ENCODE measurements around the gene NT5DC3. TPM values are rescaled to one million over a fixed set of nuclear protein-coding genes. Genes with fewer than 3 reads are reported as not detected.
"Not testable (repeated sequence)": the region's sequence is repeated elsewhere in the genome, so short reads cannot be mapped to it uniquely, and the experiment has no call there.

Gene NT5DC3
- total RNA-seq, 3 donors from 2014 or later (not counting 1 experiment from before 2014, with no cell fraction given), result 1.1 to 2.1 (median 1.4) TPM

GRCh38 chr12:103811791-103812190 is 29.2 kb downstream of the NT5DC3 start:
- H3K4me3 ChIP-seq (ENCODE audit: low read length), result no peak overlapping the region
- no peaks in the 10 kb centered on the region for H3K27me3 ChIP-seq (ENCODE audit: control insufficient read depth, insufficient read depth, low read length)
- no peak for TF ChIP-seq CTCF (IDR thresholded peaks at IDR 0.05)
- no peaks in the 10 kb centered on the region for H3K4me1 Mint-ChIP-seq
- intact Hi-C loops (cut with micrococcal nuclease), result no loop called here
- H3K27ac ChIP-seq (ENCODE audit: low read length), result no peak overlapping the region
- H3K27me3 Mint-ChIP-seq (ENCODE audit: low read depth in 2 of 2), result no peaks in the 10 kb centered on the region
- 89% methylated on average over 3 of the region's 6 CpGs for WGBS (ENCODE audit: insufficient coverage)
- no peaks in the 10 kb centered on the region for H3K36me3 Mint-ChIP-seq
- no peaks in the 10 kb centered on the region for H3K9me3 ChIP-seq (ENCODE audit: control insufficient read depth, insufficient read depth, low read length)
- ATAC-seq (no peak), DNase-seq (no peak)
- no peak overlapping the region for H3K4me3 Mint-ChIP-seq
- H3K9me3 Mint-ChIP-seq, result no peaks in the 10 kb centered on the region
- H3K36me3 ChIP-seq (ENCODE audit: control insufficient read depth, insufficient read depth, low read length), result no peaks in the 10 kb centered on the region
- no peak overlapping the region for H3K27ac Mint-ChIP-seq
- H3K4me1 ChIP-seq (ENCODE audit: control insufficient read depth, insufficient read depth, low read length), result peaks cover 4% of the 10 kb centered on the region

- no peaks in the 10 kb centered on the region for H3K27me3 ChIP-seq (ENCODE audit: control insufficient read depth, insufficient read depth, low read length)
- TF ChIP-seq CTCF (IDR thresholded peaks at IDR 0.05), result no peak
- no peak overlapping the region for H3K27ac Mint-ChIP-seq
- H3K9me3 ChIP-seq (ENCODE audit: control insufficient read depth, insufficient read depth, low read length), result no peaks in the 10 kb centered on the region
- no peak overlapping the region for H3K4me3 Mint-ChIP-seq
- no peak for ATAC-seq
- H3K36me3 Mint-ChIP-seq, result no peaks in the 10 kb centered on the region
- no peaks in the 10 kb centered on the region for H3K9me3 Mint-ChIP-seq
- peaks cover 5% of the 10 kb centered on the region for H3K4me1 ChIP-seq (ENCODE audit: control insufficient read depth, insufficient read depth, low read length)
- DNase-seq, result no peak
- no peak overlapping the region for H3K4me3 ChIP-seq (ENCODE audit: low read length)
- H3K4me1 Mint-ChIP-seq, result no peaks in the 10 kb centered on the region
- H3K27me3 Mint-ChIP-seq (ENCODE audit: low read depth in 2 of 2), result no peaks in the 10 kb centered on the region
- WGBS (ENCODE audit: insufficient coverage), result 87% methylated on average over 3 of the region's 5 CpGs
- no peaks in the 10 kb centered on the region for H3K36me3 ChIP-seq (ENCODE audit: control insufficient read depth, insufficient read depth, low read length)
- intact Hi-C loops (cut with micrococcal nuclease), result no loop called here
- no peak overlapping the region for H3K27ac ChIP-seq (ENCODE audit: low read length)
These were observed 30.9 kb downstream of the NT5DC3 start for GRCh38 chr12:103810111-103810510.

GRCh38 chr12:103809639-103810038 is 31.4 kb downstream of the NT5DC3 start:
- H3K27ac Mint-ChIP-seq; H3K4me3 ChIP-seq (ENCODE audit: low read length); intact Hi-C loops (cut with micrococcal nuclease); H3K27me3 ChIP-seq (ENCODE audit: control insufficient read depth, insufficient read depth, low read length); H3K9me3 ChIP-seq (ENCODE audit: control insufficient read depth, insufficient read depth, low read length); H3K4me1 ChIP-seq (ENCODE audit: control insufficient read depth, insufficient read depth, low read length); H3K4me1 Mint-ChIP-seq; H3K27me3 Mint-ChIP-seq (ENCODE audit: low read depth in 2 of 2); H3K36me3 ChIP-seq (ENCODE audit: control insufficient read depth, insufficient read depth, low read length); H3K27ac ChIP-seq (ENCODE audit: low read length); DNase-seq; H3K9me3 Mint-ChIP-seq; H3K4me3 Mint-ChIP-seq; H3K36me3 Mint-ChIP-seq; ATAC-seq: not testable (repeated sequence)
- 97% methylated on average over 7 of the region's 7 CpGs for WGBS (ENCODE audit: insufficient coverage)

GRCh38 chr12:103809154-103809553 is 31.9 kb downstream of the NT5DC3 start:
- H3K9me3 Mint-ChIP-seq, result no peaks in the 10 kb centered on the region
- TF ChIP-seq CTCF (IDR thresholded peaks at IDR 0.05), result no peak
- no peaks in the 10 kb centered on the region for H3K4me1 Mint-ChIP-seq
- no peak for ATAC-seq
- Histone ChIP-seq H3K27ac (ENCODE audit: low read length) (no peak overlapping the region), H3K27me3 (ENCODE audit: control insufficient read depth, insufficient read depth, low read length) (no peaks in the 10 kb centered on the region), H3K36me3 (ENCODE audit: control insufficient read depth, insufficient read depth, low read length) (no peaks in the 10 kb centered on the region), H3K9me3 (ENCODE audit: control insufficient read depth, insufficient read depth, low read length) (no peaks in the 10 kb centered on the region), H3K4me3 (ENCODE audit: low read length) (no peak overlapping the region), H3K4me1 (ENCODE audit: control insufficient read depth, insufficient read depth, low read length) (peaks cover 5% of the 10 kb centered on the region)
- H3K27ac Mint-ChIP-seq, result no peak overlapping the region
- H3K36me3 Mint-ChIP-seq, result no peaks in the 10 kb centered on the region
- 98% methylated on average over 4 of the region's 4 CpGs for WGBS (ENCODE audit: insufficient coverage)
- intact Hi-C loops (cut with micrococcal nuclease), result no loop called here
- H3K27me3 Mint-ChIP-seq (ENCODE audit: low read depth in 2 of 2), result no peaks in the 10 kb centered on the region
- DNase-seq, result no peak
- no peak overlapping the region for H3K4me3 Mint-ChIP-seq
